Raji (cell line): ENCODE measurements around the gene LMAN2.
A peak's percentile ranks its signal among the peaks of the same experiment; 100 is the strongest.

ENCODE experiments used
- POLR2A ChIP-seq: IDR thresholded peaks from 2 replicates; pipeline ENCODE4 v1.6.1; 2011; ENCODE audit warnings: low read depth, low read length, control low read depth; ENCODE audit not compliant: insufficient read depth

Gene LMAN2

GRCh38 chr5:177370488-177371119, 19.1 kb upstream of the LMAN2 start:
- TF ChIP-seq POLR2A, result no peak

- TF ChIP-seq POLR2A, result no peak
These were observed 18.4 kb upstream of the LMAN2 start for GRCh38 chr5:177369645-177370440.

- TF ChIP-seq POLR2A, result no peak
These were observed 17.6 kb upstream of the LMAN2 start for GRCh38 chr5:177368869-177369644.

- TF ChIP-seq POLR2A, result no peak
These were observed 16.8 kb upstream of the LMAN2 start for GRCh38 chr5:177367981-177368868.

- no peak for TF ChIP-seq POLR2A
These were observed 15.9 kb upstream of the LMAN2 start for GRCh38 chr5:177367323-177367848.

GRCh38 chr5:177366528-177367322, 15.3 kb upstream of the LMAN2 start:
- no peak for TF ChIP-seq POLR2A

- TF ChIP-seq POLR2A, result no peak
These were observed 14.5 kb upstream of the LMAN2 start for GRCh38 chr5:177365845-177366527.

- no peak for TF ChIP-seq POLR2A
These were observed 12.9 kb upstream of the LMAN2 start for GRCh38 chr5:177364159-177364962.

GRCh38 chr5:177363565-177363964, 12.1 kb upstream of the LMAN2 start:
- no peak for TF ChIP-seq POLR2A

GRCh38 chr5:177362610-177363507, 11.4 kb upstream of the LMAN2 start:
- TF ChIP-seq POLR2A, result peak; percentile 59

GRCh38 chr5:177362292-177362609, 10.8 kb upstream of the LMAN2 start:
- no peak for TF ChIP-seq POLR2A
